HepG2 (cell line): ENCODE data around the gene CEP131. TPM values are rescaled to one million over a fixed set of nuclear protein-coding genes. Genes with fewer than 3 reads are reported as not detected.
A peak's percentile ranks its signal among the peaks of the same experiment; 100 is the strongest.

ENCODE experiments used
- ATRX ChIP-seq: sonication (generic); formaldehyde crosslinking; IDR thresholded peaks from 2 replicates; pipeline ENCODE4 v1.4.0; 2020; ENCODE audit warnings: missing genetic modification reagents, borderline replicate concordance
- MIXL1 ChIP-seq: IDR thresholded peaks from 2 replicates; pipeline ENCODE4 v1.6.1; 2016
- TBP ChIP-seq: sonication (generic); formaldehyde crosslinking; IDR thresholded peaks from 2 replicates; pipeline ENCODE4 v1.5.0; 2020; ENCODE audit warnings: missing genetic modification reagents
- ZNF12 ChIP-seq: sonication (generic); formaldehyde crosslinking; IDR thresholded peaks from 2 replicates; pipeline ENCODE4 v1.5.0; 2020; ENCODE audit warnings: missing genetic modification reagents
- ZNF274 ChIP-seq: sonication (generic); formaldehyde crosslinking; IDR thresholded peaks from 2 replicates; pipeline ENCODE4 v1.5.1; 2020; ENCODE audit warnings: mild to moderate bottlenecking, missing genetic modification reagents
- ZNF282 ChIP-seq: fragments of 450-650 bp; IDR thresholded peaks from 2 replicates; pipeline ENCODE4 v1.6.1; 2018; ENCODE audit not compliant: partially characterized antibody
- ZNF329 ChIP-seq: sonication (generic); formaldehyde crosslinking; IDR thresholded peaks from 2 replicates; pipeline ENCODE4 v1.9.0; 2021; ENCODE audit warnings: low read depth, mild to moderate bottlenecking, missing genetic modification reagents
- ZNF605 ChIP-seq: sonication (generic); formaldehyde crosslinking; IDR thresholded peaks from 2 replicates; pipeline ENCODE4 v1.8.0; 2022; ENCODE audit warnings: mild to moderate bottlenecking, missing genetic modification reagents
- ZNF660 ChIP-seq: sonication (generic); formaldehyde crosslinking; IDR thresholded peaks from 2 replicates; pipeline ENCODE4 v1.5.1; 2020; ENCODE audit warnings: mild to moderate bottlenecking, low read depth, missing genetic modification reagents, borderline replicate concordance
- polyA plus RNA-seq, 8 experiments: library from polyadenylated mRNA; depleted of rRNA in 3 of 8; stranded (reverse) in 7 of 8; unstranded in 1 of 8; fragments of >200 nt; fragmentation: Illumina TruSeq in 4 of 8; extraction: Trizol in 4 of 8; gene quantifications; 2 replicates each; pipeline versions ENCODE4 v1.2.1 to v1.2.3, GENCODE V29; 2011 to 2016; ENCODE audit warnings: low read depth in 4 of 8, missing spikeins in 1 of 8, mixed read lengths in 1 of 8; ENCODE audit not compliant: insufficient read depth in 1 of 8
- total RNA-seq, 5 experiments: library from RNA; depleted of rRNA; stranded (reverse); fragments of >200 nt; fragmentation: Illumina TruSeq; extraction: Trizol; gene quantifications; 2 replicates each; pipeline ENCODE4 v1.2.3, GENCODE V29; 2016; ENCODE audit warnings: low read depth in 1 of 5
- TF ChIP-seq, protein P1 (sequence below): IDR thresholded peaks from 2 replicates; pipeline ENCODE4 v1.6.1; 2016; ENCODE audit warnings: control low read depth
- TF ChIP-seq, protein P2 (sequence below): sonication (generic); formaldehyde crosslinking; IDR thresholded peaks from 2 replicates; pipeline ENCODE4 v1.9.0; 2022; ENCODE audit warnings: missing genetic modification reagents, mild to moderate bottlenecking, borderline replicate concordance
- TF ChIP-seq, protein P3 (sequence below): sonication (generic); formaldehyde crosslinking; IDR thresholded peaks from 2 replicates; pipeline ENCODE4 v1.4.0; 2020; ENCODE audit warnings: mild to moderate bottlenecking, missing genetic modification reagents, borderline replicate concordance

The CEP131 gene
- total and polyA plus RNA-seq, 2 of the 13 experiments (the other 11 are each of a cell fraction or from before 2014, with no cell fraction given): 5.0 to 16.8 TPM

DNA sequence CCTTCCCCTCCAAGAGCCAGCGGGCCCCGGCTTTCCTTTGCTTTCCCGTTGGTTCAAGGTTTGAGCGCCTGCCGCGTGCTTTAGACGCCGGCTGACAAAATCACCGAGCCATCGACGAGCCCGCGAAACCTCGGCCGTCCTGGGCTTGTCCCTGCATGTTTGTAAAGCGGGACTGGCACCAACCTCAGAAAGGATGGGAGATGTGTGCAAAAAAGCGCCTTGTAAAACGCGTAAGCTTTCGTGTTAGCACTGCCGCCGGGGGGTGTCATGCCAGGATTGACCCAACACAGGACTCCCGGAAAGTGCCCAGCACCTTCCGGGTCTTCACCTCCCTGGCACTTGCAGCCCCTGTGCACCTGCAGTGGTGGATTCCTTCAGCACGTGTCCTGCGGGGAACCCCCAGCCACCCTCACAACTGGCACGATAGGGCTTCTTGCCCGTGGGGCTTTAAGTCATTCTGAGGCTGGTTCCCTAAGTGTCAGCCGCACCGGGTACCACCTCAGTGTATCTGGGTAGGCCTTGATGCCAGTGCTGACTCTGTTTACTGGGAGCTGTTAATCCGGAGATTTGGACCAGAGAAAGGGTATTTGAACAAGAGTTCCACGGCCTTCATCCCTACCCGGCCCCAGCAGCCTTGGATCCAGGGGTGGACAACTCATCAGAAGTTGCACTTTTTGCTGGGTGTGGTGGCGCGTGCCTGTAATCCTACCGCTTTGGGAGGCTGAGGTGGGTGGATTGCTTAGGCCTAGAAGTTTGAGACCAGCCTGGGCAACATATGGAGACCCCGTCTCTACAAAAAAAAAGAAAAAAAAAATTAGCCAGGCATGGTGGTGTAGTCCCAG lies 17.2 kb upstream of the CEP131 start (continued):
- TF ChIP-seq, protein P1, sequence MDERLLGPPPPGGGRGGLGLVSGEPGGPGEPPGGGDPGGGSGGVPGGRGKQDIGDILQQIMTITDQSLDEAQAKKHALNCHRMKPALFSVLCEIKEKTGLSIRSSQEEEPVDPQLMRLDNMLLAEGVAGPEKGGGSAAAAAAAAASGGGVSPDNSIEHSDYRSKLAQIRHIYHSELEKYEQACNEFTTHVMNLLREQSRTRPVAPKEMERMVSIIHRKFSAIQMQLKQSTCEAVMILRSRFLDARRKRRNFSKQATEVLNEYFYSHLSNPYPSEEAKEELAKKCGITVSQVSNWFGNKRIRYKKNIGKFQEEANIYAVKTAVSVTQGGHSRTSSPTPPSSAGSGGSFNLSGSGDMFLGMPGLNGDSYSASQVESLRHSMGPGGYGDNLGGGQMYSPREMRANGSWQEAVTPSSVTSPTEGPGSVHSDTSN (CRISPR knock-in tag): no peak
- no peak for TF ChIP-seq MIXL1
- no peak for TF ChIP-seq ZNF12 (CRISPR knock-in tag)
- no peak for TF ChIP-seq ZNF282
- TF ChIP-seq ZNF660 (CRISPR knock-in tag): no peak
- TF ChIP-seq, protein P2, sequence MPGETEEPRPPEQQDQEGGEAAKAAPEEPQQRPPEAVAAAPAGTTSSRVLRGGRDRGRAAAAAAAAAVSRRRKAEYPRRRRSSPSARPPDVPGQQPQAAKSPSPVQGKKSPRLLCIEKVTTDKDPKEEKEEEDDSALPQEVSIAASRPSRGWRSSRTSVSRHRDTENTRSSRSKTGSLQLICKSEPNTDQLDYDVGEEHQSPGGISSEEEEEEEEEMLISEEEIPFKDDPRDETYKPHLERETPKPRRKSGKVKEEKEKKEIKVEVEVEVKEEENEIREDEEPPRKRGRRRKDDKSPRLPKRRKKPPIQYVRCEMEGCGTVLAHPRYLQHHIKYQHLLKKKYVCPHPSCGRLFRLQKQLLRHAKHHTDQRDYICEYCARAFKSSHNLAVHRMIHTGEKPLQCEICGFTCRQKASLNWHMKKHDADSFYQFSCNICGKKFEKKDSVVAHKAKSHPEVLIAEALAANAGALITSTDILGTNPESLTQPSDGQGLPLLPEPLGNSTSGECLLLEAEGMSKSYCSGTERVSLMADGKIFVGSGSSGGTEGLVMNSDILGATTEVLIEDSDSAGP (CRISPR knock-in tag): peak; percentile 47; the same call in 1 of the 2 replicates
- peak; percentile 53; the same call in 1 of the 2 replicates for TF ChIP-seq ZNF274 (CRISPR knock-in tag)
- TF ChIP-seq ZNF605 (CRISPR knock-in tag): peak; percentile 44; the same call in 1 of the 2 replicates
- no peak for TF ChIP-seq ATRX (CRISPR knock-in tag)
- no peak for TF ChIP-seq ZNF329 (CRISPR knock-in tag)
- no peak for TF ChIP-seq TBP (CRISPR knock-in tag)
- TF ChIP-seq, protein P3, sequence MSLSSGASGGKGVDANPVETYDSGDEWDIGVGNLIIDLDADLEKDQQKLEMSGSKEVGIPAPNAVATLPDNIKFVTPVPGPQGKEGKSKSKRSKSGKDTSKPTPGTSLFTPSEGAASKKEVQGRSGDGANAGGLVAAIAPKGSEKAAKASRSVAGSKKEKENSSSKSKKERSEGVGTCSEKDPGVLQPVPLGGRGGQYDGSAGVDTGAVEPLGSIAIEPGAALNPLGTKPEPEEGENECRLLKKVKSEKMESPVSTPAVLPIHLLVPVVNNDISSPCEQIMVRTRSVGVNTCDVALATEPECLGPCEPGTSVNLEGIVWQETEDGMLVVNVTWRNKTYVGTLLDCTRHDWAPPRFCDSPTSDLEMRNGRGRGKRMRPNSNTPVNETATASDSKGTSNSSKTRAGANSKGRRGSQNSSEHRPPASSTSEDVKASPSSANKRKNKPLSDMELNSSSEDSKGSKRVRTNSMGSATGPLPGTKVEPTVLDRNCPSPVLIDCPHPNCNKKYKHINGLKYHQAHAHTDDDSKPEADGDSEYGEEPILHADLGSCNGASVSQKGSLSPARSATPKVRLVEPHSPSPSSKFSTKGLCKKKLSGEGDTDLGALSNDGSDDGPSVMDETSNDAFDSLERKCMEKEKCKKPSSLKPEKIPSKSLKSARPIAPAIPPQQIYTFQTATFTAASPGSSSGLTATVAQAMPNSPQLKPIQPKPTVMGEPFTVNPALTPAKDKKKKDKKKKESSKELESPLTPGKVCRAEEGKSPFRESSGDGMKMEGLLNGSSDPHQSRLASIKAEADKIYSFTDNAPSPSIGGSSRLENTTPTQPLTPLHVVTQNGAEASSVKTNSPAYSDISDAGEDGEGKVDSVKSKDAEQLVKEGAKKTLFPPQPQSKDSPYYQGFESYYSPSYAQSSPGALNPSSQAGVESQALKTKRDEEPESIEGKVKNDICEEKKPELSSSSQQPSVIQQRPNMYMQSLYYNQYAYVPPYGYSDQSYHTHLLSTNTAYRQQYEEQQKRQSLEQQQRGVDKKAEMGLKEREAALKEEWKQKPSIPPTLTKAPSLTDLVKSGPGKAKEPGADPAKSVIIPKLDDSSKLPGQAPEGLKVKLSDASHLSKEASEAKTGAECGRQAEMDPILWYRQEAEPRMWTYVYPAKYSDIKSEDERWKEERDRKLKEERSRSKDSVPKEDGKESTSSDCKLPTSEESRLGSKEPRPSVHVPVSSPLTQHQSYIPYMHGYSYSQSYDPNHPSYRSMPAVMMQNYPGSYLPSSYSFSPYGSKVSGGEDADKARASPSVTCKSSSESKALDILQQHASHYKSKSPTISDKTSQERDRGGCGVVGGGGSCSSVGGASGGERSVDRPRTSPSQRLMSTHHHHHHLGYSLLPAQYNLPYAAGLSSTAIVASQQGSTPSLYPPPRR: peak; percentile 26; the same call in 1 of the 2 replicates
